IPS-18c (cell line): Measurements from ENCODE around the gene MAPKBP1.
A peak's percentile ranks its signal among the peaks of the same experiment; 100 is the strongest.

Experiments
- H3K4me3 ChIP-seq: 2 replicates; pipeline ENCODE4 v1.7.0; 2013; ENCODE audit warnings: low read depth, mild to moderate bottlenecking, low read length, moderate library complexity; ENCODE audit not compliant: insufficient read depth
- H3K9me3 ChIP-seq: one replicate; pipeline ENCODE4 v1.6.1; 2013; ENCODE audit warnings: mild to moderate bottlenecking, low read length, moderate library complexity; ENCODE audit not compliant: control insufficient read depth, insufficient read depth

Gene MAPKBP1

GRCh38 chr15:41816788-41817187, 42.5 kb downstream of the MAPKBP1 start:
- no peaks in the 10 kb centered on the region for H3K9me3 ChIP-seq
- no peak overlapping the region for H3K4me3 ChIP-seq

GRCh38 chr15:41817327-41817726, 43.0 kb downstream of the MAPKBP1 start:
- Histone ChIP-seq H3K9me3 (no peaks in the 10 kb centered on the region), H3K4me3 (no peak overlapping the region)

- no peaks in the 10 kb centered on the region for H3K9me3 ChIP-seq
- no peak overlapping the region for H3K4me3 ChIP-seq
Observed at GRCh38 chr15:41817781-41818180, 43.5 kb downstream of the MAPKBP1 start.

- Histone ChIP-seq H3K9me3 (no peaks in the 10 kb centered on the region), H3K4me3 (no peak overlapping the region)
Observed at GRCh38 chr15:41819455-41820050, 45.3 kb downstream of the MAPKBP1 start.

GRCh38 chr15:41820791-41821423, 46.6 kb downstream of the MAPKBP1 start:
- no peak overlapping the region for H3K4me3 ChIP-seq
- peaks cover 3% of the 10 kb centered on the region for H3K9me3 ChIP-seq

GRCh38 chr15:41821831-41822230, 47.5 kb downstream of the MAPKBP1 start:
- H3K9me3 ChIP-seq: peaks cover 3% of the 10 kb centered on the region
- no peak overlapping the region for H3K4me3 ChIP-seq

- Histone ChIP-seq H3K9me3 (peaks cover 3% of the 10 kb centered on the region), H3K4me3 (no peak overlapping the region)
Observed at GRCh38 chr15:41822471-41822870, 48.2 kb downstream of the MAPKBP1 start.

GRCh38 chr15:41822957-41823356, 48.7 kb downstream of the MAPKBP1 start:
- Histone ChIP-seq H3K9me3 (peaks cover 3% of the 10 kb centered on the region), H3K4me3 (no peak overlapping the region)

GRCh38 chr15:41823502-41823901, 49.2 kb downstream of the MAPKBP1 start:
- Histone ChIP-seq H3K9me3 (peaks cover 3% of the 10 kb centered on the region), H3K4me3 (no peak overlapping the region)

- Histone ChIP-seq H3K9me3 (peaks cover 3% of the 10 kb centered on the region), H3K4me3 (no peak overlapping the region)
Observed at GRCh38 chr15:41824062-41824745, 49.9 kb downstream of the MAPKBP1 start.

GRCh38 chr15:41825145-41825544, 50.9 kb downstream of the MAPKBP1 start:
- peaks cover 3% of the 10 kb centered on the region for H3K9me3 ChIP-seq
- H3K4me3 ChIP-seq: no peak overlapping the region

GRCh38 chr15:41825572-41826535, 51.6 kb downstream of the MAPKBP1 start:
- H3K9me3 ChIP-seq: peaks cover 3% of the 10 kb centered on the region
- H3K4me3 ChIP-seq: no peak overlapping the region

GRCh38 chr15:41827290-41827879, 53.1 kb downstream of the MAPKBP1 start:
- Histone ChIP-seq H3K9me3 (peaks cover 6% of the 10 kb centered on the region), H3K4me3 (peak overlapping the region; percentile 96)

- peaks cover 6% of the 10 kb centered on the region for H3K9me3 ChIP-seq
- H3K4me3 ChIP-seq: peak within 1 kb of the TSS; percentile 96
Observed at GRCh38 chr15:41827880-41828806, 53.9 kb downstream of the MAPKBP1 start, which contains the start of gene JMJD7. Gene JMJD7 (plus strand): TSS chr15:41828092. CDS start chr15:41828125, 33 bp downstream.

- Histone ChIP-seq H3K9me3 (peaks cover 6% of the 10 kb centered on the region), H3K4me3 (peak overlapping the region; percentile 96)
Observed at GRCh38 chr15:41828807-41829141, 54.5 kb downstream of the MAPKBP1 start.

GRCh38 chr15:41829959-41830646, 55.8 kb downstream of the MAPKBP1 start:
- Histone ChIP-seq H3K9me3 (peaks cover 3% of the 10 kb centered on the region), H3K4me3 (no peak overlapping the region)
